Spleen (tissue), 11 donors: ENCODE measurements around the gene ZNF831. TPM values are rescaled to one million over a fixed set of nuclear protein-coding genes. Genes with fewer than 3 reads are reported as not detected.

Experiments used
- DNase-seq: peaks from one replicate; pipeline ENCODE4 v3.0.0-alpha.2; 2020
- H3K27ac ChIP-seq, 8 donors: fragments of 200-600 bp; sonication (generic) in 7 of 8; 1 replicate in 4 of 8; 2 replicates in 4 of 8; pipeline versions ENCODE4 v1.5.0 to v1.8.0; 2016 to 2021; ENCODE audit warnings: inconsistent platforms in 4 of 8, mild to moderate bottlenecking in 4 of 8, moderate library complexity in 1 of 8
- H3K27me3 ChIP-seq, 7 donors: fragments of 200-600 bp; sonication (generic) in 6 of 7; replicated peaks in 1 of 7; 1 replicate in 4 of 7; 2 replicates in 3 of 7; pipeline versions ENCODE4 v1.5.0 to v1.8.0; 2016 to 2021; ENCODE audit warnings: inconsistent platforms in 3 of 7, mild to moderate bottlenecking in 1 of 7
- H3K36me3 ChIP-seq, 6 donors: fragments of 200-600 bp; sonication (generic) in 5 of 6; 1 replicate in 4 of 6; 2 replicates in 2 of 6; pipeline versions ENCODE4 v1.5.0 to v1.8.0; 2016 to 2021; ENCODE audit warnings: inconsistent platforms in 2 of 6
- H3K4me1 ChIP-seq, 6 donors: fragments of 200-600 bp; sonication (generic) in 5 of 6; 1 replicate in 3 of 6; 2 replicates in 3 of 6; pipeline versions ENCODE4 v1.5.0 to v1.8.0; 2016 to 2021; ENCODE audit warnings: inconsistent platforms in 3 of 6
- H3K4me3 ChIP-seq, 8 donors: fragments of 200-600 bp; sonication (generic) in 7 of 8; 1 replicate in 4 of 8; 2 replicates in 4 of 8; pipeline versions ENCODE4 v1.5.0 to v1.8.0; 2016 to 2021; ENCODE audit warnings: inconsistent platforms in 4 of 8, mild to moderate bottlenecking in 4 of 8, moderate library complexity in 2 of 8
- H3K9me3 ChIP-seq, 8 donors: fragments of 200-600 bp; sonication (generic) in 7 of 8; 1 replicate in 4 of 8; 2 replicates in 4 of 8; pipeline versions ENCODE4 v1.5.0 to v1.8.0; 2016 to 2021; ENCODE audit warnings: inconsistent platforms in 4 of 8
- CTCF ChIP-seq, 11 experiments: fragments of 200-600 bp in 7 of 11; fragments of 450-650 bp in 4 of 11; sonication (generic) in 4 of 11; IDR thresholded peaks in 8 of 11; conservative IDR thresholded peaks in 3 of 11; 1 replicate in 7 of 11; 2 replicates in 4 of 11; pipeline versions ENCODE4 v1.4.0 to v1.8.0; 2016 to 2021; ENCODE audit warnings: antibody characterized with exemption in 11 of 11, inconsistent platforms in 4 of 11, mild to moderate bottlenecking in 1 of 11
- POLR2A ChIP-seq, 3 donors: fragments of 450-650 bp; IDR thresholded peaks; one replicate each; pipeline ENCODE4 v1.5.1; 2017; ENCODE audit warnings: antibody characterized with exemption in 3 of 3, mild to moderate bottlenecking in 1 of 3
- POLR2AphosphoS5 ChIP-seq, 3 donors: sonication (generic); formaldehyde crosslinking; IDR thresholded peaks; one replicate each; pipeline ENCODE4 v1.5.1; 2017; ENCODE audit warnings: antibody characterized with exemption in 3 of 3
- WGBS, 5 donors: extraction: QIAGEN DNeasy Blood & Tissue Kit in 3 of 5; methylation state at CpG; one replicate each; pipeline versions ENCODE4 v1.1.5 to v1.1.7; 2013 to 2018; 5-methylcytosine and 5-hydroxymethylcytosine counted together
- intact Hi-C: fragments of 100-400 bp; cut with DNase I; formaldehyde crosslinking; loops from one replicate; pipeline ENCODE4 v1.15.0; 2023; ENCODE audit warnings: low total_unique reads
- polyA plus RNA-seq, 3 donors: library from polyadenylated mRNA; stranded (reverse); fragments of 200-250 nt; gene quantifications; one replicate each; pipeline ENCODE4 v1.2.1, GENCODE V29; 2013
- total RNA-seq, 7 donors: library from RNA; depleted of rRNA in 3 of 7; stranded (reverse); fragments of >200 nt in 3 of 7; fragmentation: NEBNext Ultra II Directional in 4 of 7; extraction: Animal tissue kit (Norgen Biotek cat#: 25700) in 4 of 7; gene quantifications; one replicate each; pipeline versions ENCODE4 v1.1.0 to v1.2.1, GENCODE V29; 2016 to 2021
- donor health status: healthy with polysubstance abuse.
- donor health status: DM: no; HTN: no; CAD: no; lungs with moderate emphysema.
- donor health status: DM: no; HTN: no; CAD: no.
- donor health status: Bipolar disorder and iron deficiency.
- donor health status: healthy.
- donor health status: DM: no; HTN: no; CAD: no.
- donor health status: DM: yes; HTN: yes; CAD: no.

ZNF831 gene
- total and polyA plus RNA-seq, 10 donors = 1.2 to 29.2 (median 10.3) TPM

DNA sequence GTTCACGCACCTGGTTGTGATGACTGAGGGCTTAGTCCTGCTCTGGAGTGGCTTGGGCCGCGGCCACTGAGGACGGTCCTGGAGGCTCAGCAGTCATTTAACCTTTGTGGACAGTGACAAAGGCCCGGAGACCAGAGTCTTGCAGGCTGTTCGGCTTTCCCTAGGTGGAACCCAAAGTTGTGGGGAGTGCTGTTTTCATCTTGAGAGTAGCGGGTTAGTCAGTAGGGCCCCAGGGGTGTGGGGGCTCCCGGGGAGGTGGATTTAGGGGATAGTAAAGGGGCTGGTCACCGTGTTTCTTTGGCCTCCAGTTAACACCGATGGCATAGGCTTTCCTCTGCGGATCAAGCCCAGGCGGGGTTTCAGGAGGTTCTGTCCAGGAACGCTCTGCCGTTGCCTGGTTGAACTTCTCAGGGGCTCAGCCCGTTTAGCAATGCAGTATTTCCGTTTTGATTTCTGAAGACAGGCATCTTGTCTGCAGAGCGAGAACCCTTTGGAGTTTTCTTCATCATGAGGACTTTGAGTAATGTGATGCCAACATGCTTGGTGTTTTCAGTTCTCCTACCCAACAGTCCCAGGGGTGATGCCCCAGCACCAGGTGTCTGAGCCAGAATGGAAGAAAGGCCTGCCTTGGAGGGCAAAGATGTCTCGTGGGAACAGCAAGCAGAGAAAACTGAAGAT, 31.8 kb downstream of the ZNF831 start:
- H3K4me1 ChIP-seq = no peaks in the 10 kb centered on the region
- TF ChIP-seq POLR2A (IDR thresholded peaks at IDR 0.05) (no peak), CTCF (IDR thresholded peaks at IDR 0.05 in 8 of 11, conservative IDR thresholded peaks at IDR 0.05 in 3 of 11) (no peak), POLR2AphosphoS5 (IDR thresholded peaks at IDR 0.05) (no peak)
- H3K9me3 ChIP-seq = peaks cover 0 to 18% (median 11%) of the 10 kb centered on the region in 8 donors
- no peak for DNase-seq
- peaks cover 0 to 65% (median 7%) of the 10 kb centered on the region in 6 donors for H3K36me3 ChIP-seq
- no peak overlapping the region for H3K4me3 ChIP-seq
- peaks cover 0 to 15% (median 0%) of the 10 kb centered on the region in 7 donors for H3K27me3 ChIP-seq
- H3K27ac ChIP-seq = no peak overlapping the region
- WGBS, 5 donors = 89 to 91% (median 90%) methylated on average over 18 of the region's 18 CpGs
- intact Hi-C loops = no loop called here

GRCh38 chr20:59204165-59204894, 40.7 kb downstream of the ZNF831 start:
- no peaks in the 10 kb centered on the region for H3K27me3 ChIP-seq
- 76 to 85% (median 80%) methylated on average over 10 of the region's 10 CpGs for WGBS, 5 donors
- TF ChIP-seq CTCF (IDR thresholded peaks at IDR 0.05 in 8 of 11, conservative IDR thresholded peaks at IDR 0.05 in 3 of 11) (no peak), POLR2A (IDR thresholded peaks at IDR 0.05) (no peak), POLR2AphosphoS5 (IDR thresholded peaks at IDR 0.05) (no peak)
- peaks cover 0 to 54% (median 2%) of the 10 kb centered on the region in 6 donors for H3K36me3 ChIP-seq
- H3K4me3 ChIP-seq = no peak overlapping the region
- peaks cover 0 to 14% (median 0%) of the 10 kb centered on the region in 6 donors for H3K4me1 ChIP-seq
- no peak for DNase-seq
- H3K27ac ChIP-seq = no peak overlapping the region
- H3K9me3 ChIP-seq = peaks cover 0 to 18% (median 11%) of the 10 kb centered on the region in 8 donors
- intact Hi-C loops = no loop called here

DNA sequence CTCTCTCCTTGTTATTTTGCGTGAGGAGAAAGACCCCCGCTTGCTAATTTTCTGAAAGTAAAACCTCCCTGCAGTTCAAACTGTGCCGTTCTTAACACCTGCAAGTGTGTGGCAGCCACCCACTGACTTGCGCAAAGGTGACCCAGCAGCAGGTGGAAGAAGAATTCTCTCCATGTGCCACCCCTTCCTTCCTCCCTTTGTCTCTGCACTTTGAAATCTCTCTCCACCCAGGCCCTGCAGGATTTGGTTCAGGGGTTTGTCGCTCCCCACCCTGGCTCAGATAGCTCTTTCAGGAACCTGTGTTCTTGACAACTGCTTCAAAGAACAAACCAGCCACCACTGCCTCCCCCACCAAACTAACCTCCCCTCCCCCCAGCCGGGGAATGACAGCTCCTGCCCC, 41.4 kb downstream of the ZNF831 start:
- no peak for DNase-seq
- H3K27me3 ChIP-seq = no peaks in the 10 kb centered on the region
- H3K36me3 ChIP-seq = peaks cover 0 to 53% (median under 1%) of the 10 kb centered on the region in 6 donors
- H3K9me3 ChIP-seq = peaks cover 0 to 11% (median 4%) of the 10 kb centered on the region in 8 donors
- intact Hi-C loops = loop anchor here (5.0 kb wide), 1 partner anchor 333 kb away; no protein-coding TSS in a partner anchor
- no peak overlapping the region for H3K27ac ChIP-seq
- TF ChIP-seq POLR2A (IDR thresholded peaks at IDR 0.05) = no peak
- no peak for TF ChIP-seq POLR2AphosphoS5 (IDR thresholded peaks at IDR 0.05)
- no peak for TF ChIP-seq CTCF (IDR thresholded peaks at IDR 0.05 in 8 of 11, conservative IDR thresholded peaks at IDR 0.05 in 3 of 11)
- 59 to 74% (median 66%) methylated on average over 6 of the region's 6 CpGs for WGBS, 5 donors
- H3K4me3 ChIP-seq = no peak overlapping the region
- H3K4me1 ChIP-seq = peaks cover 0 to 14% (median 0%) of the 10 kb centered on the region in 6 donors

GRCh38 chr20:59207235-59207634, 43.6 kb downstream of the ZNF831 start:
- DNase-seq = no peak
- no peak overlapping the region for H3K27ac ChIP-seq
- intact Hi-C loops = loop anchor here (5.0 kb wide), 1 partner anchor 335 kb away; no protein-coding TSS in a partner anchor
- H3K4me1 ChIP-seq = peaks cover 0 to 14% (median 0%) of the 10 kb centered on the region in 6 donors
- 70 to 82% (median 78%) methylated on average over 2 of the region's 2 CpGs for WGBS, 5 donors
- H3K36me3 ChIP-seq = peaks cover 0 to 52% (median 3%) of the 10 kb centered on the region in 6 donors
- TF ChIP-seq POLR2A (IDR thresholded peaks at IDR 0.05) (no peak), POLR2AphosphoS5 (IDR thresholded peaks at IDR 0.05) (no peak), CTCF (IDR thresholded peaks at IDR 0.05 in 8 of 11, conservative IDR thresholded peaks at IDR 0.05 in 3 of 11) (no peak)
- no peak overlapping the region for H3K4me3 ChIP-seq
- H3K27me3 ChIP-seq = no peaks in the 10 kb centered on the region
- no peaks in the 10 kb centered on the region for H3K9me3 ChIP-seq
